T-helper 1 cell (primary cell): Measurements from ENCODE around the gene FLNC.

ENCODE experiments used
- DNase-seq, 5 donors: peaks; one replicate each; pipeline ENCODE4 v3.0.0-alpha.2; 2012 to 2020

FLNC gene

GRCh38 chr7:128846781-128847444 is 16.7 kb downstream of the FLNC start:
- no peak for DNase-seq

GRCh38 chr7:128847721-128848211 is 17.6 kb downstream of the FLNC start:
- DNase-seq: no peak

- DNase-seq: no peak
Measured at GRCh38 chr7:128848289-128849155, 18.3 kb downstream of the FLNC start.

GRCh38 chr7:128849156-128849515 is 18.9 kb downstream of the FLNC start:
- DNase-seq: no peak

- DNase-seq: no peak
Measured at GRCh38 chr7:128849804-128850490, 19.7 kb downstream of the FLNC start.

GRCh38 chr7:128852537-128853254 is 22.5 kb downstream of the FLNC start:
- DNase-seq: no peak

- DNase-seq: no peak
Measured at GRCh38 chr7:128853799-128854198, 23.6 kb downstream of the FLNC start.

- DNase-seq: no peak
Measured at GRCh38 chr7:128854396-128854795, 24.2 kb downstream of the FLNC start.

- no peak for DNase-seq
Measured at GRCh38 chr7:128855559-128855958, 25.4 kb downstream of the FLNC start.

GRCh38 chr7:128856001-128856718 is 26.0 kb downstream of the FLNC start:
- no peak for DNase-seq

GRCh38 chr7:128858380-128859231 is 28.4 kb downstream of the FLNC start:
- no peak for DNase-seq

GRCh38 chr7:128859232-128860157 is 29.3 kb downstream of the FLNC start:
- no peak for DNase-seq

GRCh38 chr7:128860158-128861073 is 30.2 kb downstream of the FLNC start:
- DNase-seq: no peak

- no peak for DNase-seq
Measured at GRCh38 chr7:128861957-128862570, 31.9 kb downstream of the FLNC start.

- peak; percentile 96 to 99 (median 98) for DNase-seq
Measured at GRCh38 chr7:128862571-128863432, 32.6 kb downstream of the FLNC start, which contains the start of gene ATP6V1F. Gene ATP6V1F, plus strand, starts transcription at chr7:128862856. Its CDS starts 49 bp downstream, at chr7:128862905.

- peak in 2 of 5 donors; percentile 39 to 57 for DNase-seq
Measured at GRCh38 chr7:128863433-128863989, 33.3 kb downstream of the FLNC start.

- no peak for DNase-seq
Measured at GRCh38 chr7:128865303-128865702, 35.1 kb downstream of the FLNC start.
